Lung (tissue), 4 donors: Measurements from ENCODE around the gene CLCN3. TPM values are rescaled to one million over a fixed set of nuclear protein-coding genes. Genes with fewer than 3 reads are reported as not detected.

Source experiments
- polyA plus RNA-seq, 2 donors: library from polyadenylated mRNA; stranded (reverse); fragments of 200-250 nt; gene quantifications; one replicate each; pipeline ENCODE4 v1.2.1, GENCODE V29; 2013
- total RNA-seq, 2 donors: library from RNA; depleted of rRNA in 1 of 2; stranded (reverse); fragments of >200 nt in 1 of 2; gene quantifications; one replicate each; pipeline ENCODE4 v1.2.1, GENCODE V29; 2014 to 2021
- donor health status: Bipolar disorder and iron deficiency.
- donor health status: healthy.
- donor health status: DM: yes; HTN: yes; CAD: no.

The CLCN3 gene
- total and polyA plus RNA-seq, 4 donors: 11.0 to 59.6 (median 27.6) TPM

Other genes with a start within 250 kb of the CLCN3 start
- gene NEK1, start 8.0 kb upstream of the CLCN3 start, total RNA-seq: 10 to 100 TPM; 14.7 to 32.9 TPM
- gene NEK1, start 8.0 kb upstream of the CLCN3 start, polyA plus RNA-seq: 1 to 10 TPM; 3.6 to 3.9 TPM
- gene HPF1, start 137.4 kb downstream of the CLCN3 start, total RNA-seq: 10 to 100 TPM; 18.0 to 18.7 TPM
- 10 to 100 TPM; 20.3 to 28.9 TPM for gene HPF1, start 137.4 kb downstream of the CLCN3 start, polyA plus RNA-seq